Smooth muscle cell (in vitro differentiated cells): ENCODE results near the gene TMEM184A. TPM values are rescaled to one million over a fixed set of nuclear protein-coding genes. Genes with fewer than 3 reads are reported as not detected.

Source experiments
- DNase-seq: peaks from one replicate; lab custom pipeline; 2025; ENCODE audit not compliant: unreplicated experiment; lab: John Stamatoyannopoulos, UW
- H2AFZ ChIP-seq: fragments of 200-600 bp; sonication (generic); 2 replicates; pipeline ENCODE4 v1.6.0; 2016; ENCODE audit warnings: antibody characterized with exemption, low read depth, mild to moderate bottlenecking
- H3F3A ChIP-seq: fragments of 200-600 bp; sonication (generic); 2 replicates; pipeline ENCODE4 v1.6.0; 2017; ENCODE audit warnings: antibody characterized with exemption, low read depth
- H3K27ac ChIP-seq: fragments of 200-600 bp; sonication (generic); 2 replicates; pipeline ENCODE4 v1.5.1; 2016; ENCODE audit warnings: low read depth, mild to moderate bottlenecking
- H3K27me3 ChIP-seq: fragments of 200-600 bp; sonication (generic); 2 replicates; pipeline ENCODE4 v1.6.1; 2016; ENCODE audit warnings: low read depth, mild to moderate bottlenecking
- H3K36me3 ChIP-seq: fragments of 200-600 bp; sonication (generic); 2 replicates; pipeline ENCODE4 v1.5.1; 2016; ENCODE audit warnings: low read depth
- H3K4me1 ChIP-seq: fragments of 200-600 bp; sonication (generic); 2 replicates; pipeline ENCODE4 v1.5.1; 2016; ENCODE audit warnings: low read depth
- H3K4me2 ChIP-seq: fragments of 200-600 bp; sonication (generic); 2 replicates; pipeline ENCODE4 v1.6.0; 2016; ENCODE audit warnings: mild to moderate bottlenecking
- H3K4me3 ChIP-seq: fragments of 200-600 bp; sonication (generic); 2 replicates; pipeline ENCODE4 v1.5.1; 2016; ENCODE audit warnings: mild to moderate bottlenecking
- H3K79me2 ChIP-seq: fragments of 200-600 bp; sonication (generic); 2 replicates; pipeline ENCODE4 v1.6.0; 2016; ENCODE audit warnings: low read depth, mild to moderate bottlenecking
- H3K9ac ChIP-seq: fragments of 200-600 bp; sonication (generic); 2 replicates; pipeline ENCODE4 v1.6.0; 2016; ENCODE audit warnings: low read depth
- H3K9me3 ChIP-seq: fragments of 200-600 bp; sonication (generic); replicated peaks from 2 replicates; pipeline ENCODE4 v1.5.1; 2016; ENCODE audit warnings: low read depth
- H4K20me1 ChIP-seq: fragments of 200-600 bp; sonication (generic); 2 replicates; pipeline ENCODE4 v1.6.0; 2016; ENCODE audit warnings: low read depth
- WGBS: methylation state at CpG from one replicate; pipeline ENCODE4 v1.1.7; 2016; ENCODE audit warnings: low lambda C conversion rate; 5-methylcytosine and 5-hydroxymethylcytosine counted together
- polyA plus RNA-seq: library from polyadenylated mRNA; unstranded; fragments of >200 nt; fragmentation: Nextera tagmentation; extraction: Ambion mirVana; gene quantifications from 2 replicates; pipeline ENCODE4 v1.2.1, GENCODE V29; 2016
- total RNA-seq: library from RNA; depleted of rRNA; stranded (reverse); fragments of >200 nt; gene quantifications from 2 replicates; pipeline ENCODE4 v1.2.3, GENCODE V29; 2014
- TF ChIP-seq, protein P1 (sequence below): fragments of 200-600 bp; sonication (generic); IDR thresholded peaks from 2 replicates; pipeline ENCODE4 v1.5.1; 2017; ENCODE audit warnings: borderline replicate concordance, mild to moderate bottlenecking, antibody characterized with exemption; ENCODE audit not compliant: insufficient read depth, poor library complexity, severe bottlenecking

TMEM184A gene
- total and polyA plus RNA-seq, 2 experiments from 2014 or later, result 1.6 to 4.8 TPM

GRCh38 chr7:1580422-1581030 lies 24.5 kb upstream of the TMEM184A start:
- H3K4me1 ChIP-seq, result no peaks in the 10 kb centered on the region
- no peak overlapping the region for H3K9ac ChIP-seq

GRCh38 chr7:1579481-1580421 lies 23.7 kb upstream of the TMEM184A start:
- H3F3A ChIP-seq, result no peaks in the 10 kb centered on the region
- no peaks in the 10 kb centered on the region for H3K79me2 ChIP-seq
- no peak overlapping the region for H3K4me2 ChIP-seq
- no peaks in the 10 kb centered on the region for H4K20me1 ChIP-seq
- H3K9ac ChIP-seq, result no peak overlapping the region
- WGBS, result 28% methylated on average over 12 of the region's 14 CpGs
- H3K27me3 ChIP-seq, result no peaks in the 10 kb centered on the region
- TF ChIP-seq, protein P1, sequence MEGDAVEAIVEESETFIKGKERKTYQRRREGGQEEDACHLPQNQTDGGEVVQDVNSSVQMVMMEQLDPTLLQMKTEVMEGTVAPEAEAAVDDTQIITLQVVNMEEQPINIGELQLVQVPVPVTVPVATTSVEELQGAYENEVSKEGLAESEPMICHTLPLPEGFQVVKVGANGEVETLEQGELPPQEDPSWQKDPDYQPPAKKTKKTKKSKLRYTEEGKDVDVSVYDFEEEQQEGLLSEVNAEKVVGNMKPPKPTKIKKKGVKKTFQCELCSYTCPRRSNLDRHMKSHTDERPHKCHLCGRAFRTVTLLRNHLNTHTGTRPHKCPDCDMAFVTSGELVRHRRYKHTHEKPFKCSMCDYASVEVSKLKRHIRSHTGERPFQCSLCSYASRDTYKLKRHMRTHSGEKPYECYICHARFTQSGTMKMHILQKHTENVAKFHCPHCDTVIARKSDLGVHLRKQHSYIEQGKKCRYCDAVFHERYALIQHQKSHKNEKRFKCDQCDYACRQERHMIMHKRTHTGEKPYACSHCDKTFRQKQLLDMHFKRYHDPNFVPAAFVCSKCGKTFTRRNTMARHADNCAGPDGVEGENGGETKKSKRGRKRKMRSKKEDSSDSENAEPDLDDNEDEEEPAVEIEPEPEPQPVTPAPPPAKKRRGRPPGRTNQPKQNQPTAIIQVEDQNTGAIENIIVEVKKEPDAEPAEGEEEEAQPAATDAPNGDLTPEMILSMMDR, result peak; percentile 80
- H3K36me3 ChIP-seq, result no peaks in the 10 kb centered on the region
- peak; percentile 37 for DNase-seq
- H3K4me3 ChIP-seq, result no peak overlapping the region
- H3K27ac ChIP-seq, result no peak overlapping the region
- no peak overlapping the region for H2AFZ ChIP-seq
- H3K9me3 ChIP-seq, result no peaks in the 10 kb centered on the region
- no peaks in the 10 kb centered on the region for H3K4me1 ChIP-seq

More at GRCh38 chr7:1580422-1581030, 24.5 kb upstream of the TMEM184A start:
- no peaks in the 10 kb centered on the region for H3K79me2 ChIP-seq
- TF ChIP-seq, protein P1, result no peak
- no peaks in the 10 kb centered on the region for H3K36me3 ChIP-seq
- WGBS, result 91% methylated on average over 19 of the region's 19 CpGs
- H3F3A ChIP-seq, result no peaks in the 10 kb centered on the region
- H3K4me2 ChIP-seq, result no peak overlapping the region
- no peak for DNase-seq
- H3K27ac ChIP-seq, result no peak overlapping the region
- no peak overlapping the region for H2AFZ ChIP-seq
- no peaks in the 10 kb centered on the region for H3K27me3 ChIP-seq
- no peak overlapping the region for H3K4me3 ChIP-seq
- H3K9me3 ChIP-seq, result no peaks in the 10 kb centered on the region
- no peaks in the 10 kb centered on the region for H4K20me1 ChIP-seq

GRCh38 chr7:1578513-1578912 lies 22.5 kb upstream of the TMEM184A start:
- H4K20me1 ChIP-seq, result no peaks in the 10 kb centered on the region
- no peak for DNase-seq
- no peaks in the 10 kb centered on the region for H3F3A ChIP-seq
- no peaks in the 10 kb centered on the region for H3K79me2 ChIP-seq
- no peak overlapping the region for H3K4me2 ChIP-seq
- no peak overlapping the region for H3K4me3 ChIP-seq
- H3K9me3 ChIP-seq, result no peaks in the 10 kb centered on the region
- H3K27ac ChIP-seq, result no peak overlapping the region
- 97% methylated on average over 6 of the region's 6 CpGs for WGBS
- H3K27me3 ChIP-seq, result no peaks in the 10 kb centered on the region
- H3K9ac ChIP-seq, result no peak overlapping the region
- TF ChIP-seq, protein P1, result no peak
- no peaks in the 10 kb centered on the region for H3K36me3 ChIP-seq
- no peak overlapping the region for H2AFZ ChIP-seq
- no peaks in the 10 kb centered on the region for H3K4me1 ChIP-seq
